K562 (cell line): ENCODE measurements around the gene CHMP2A. TPM values are rescaled to one million over a fixed set of nuclear protein-coding genes. Genes with fewer than 3 reads are reported as not detected.

ENCODE experiments used
- AFF1 ChIP-seq, 2 experiments: fragments of 450-650 bp; IDR thresholded peaks; 2 replicates each; pipeline ENCODE4 v1.6.1; 2018; ENCODE audit warnings: mild to moderate bottlenecking in 2 of 2, low read depth in 1 of 2; ENCODE audit not compliant: partially characterized antibody in 2 of 2
- CREBBP ChIP-seq: IDR thresholded peaks from one replicate; pipeline ENCODE4 v1.6.1; 2012; ENCODE audit warnings: low read depth, mild to moderate bottlenecking, control low read depth, inconsistent platforms, low read length
- ETV1 ChIP-seq: fragments of 450-650 bp; conservative IDR thresholded peaks from 2 replicates; pipeline ENCODE4 v1.6.1; 2016; ENCODE audit warnings: missing genetic modification characterization, control low read depth, low read depth, missing compliant biosample characterization
- OTX1 ChIP-seq: fragments of 450-650 bp; formaldehyde crosslinking; IDR thresholded peaks from 2 replicates; pipeline ENCODE4 v1.4.0; 2022; ENCODE audit warnings: mild to moderate bottlenecking
- PHB ChIP-seq: fragments of 250-450 bp; sonication (Bioruptor Pico); IDR thresholded peaks from 2 replicates; pipeline ENCODE4 v1.5.0; 2021
- REST ChIP-seq, 2 experiments: fragments of 450-650 bp; formaldehyde crosslinking in 1 of 2; IDR thresholded peaks; 2 replicates each; pipeline versions ENCODE4 v1.4.0 to v1.6.1; 2014 to 2020; ENCODE audit warnings: mild to moderate bottlenecking in 2 of 2, borderline replicate concordance in 1 of 2, low read depth in 1 of 2
- SMC3 ChIP-seq: conservative IDR thresholded peaks from 2 replicates; pipeline ENCODE4 v1.6.1; 2011; ENCODE audit warnings: low read depth, low read length, improper control_type of control experiment; ENCODE audit not compliant: insufficient read depth
- THAP12 ChIP-seq: fragments of 250-450 bp; sonication (Bioruptor Pico); IDR thresholded peaks from 2 replicates; pipeline ENCODE4 v1.9.0; 2021; ENCODE audit warnings: mild to moderate bottlenecking, inconsistent platforms
- TSC22D4 ChIP-seq: fragments of 450-650 bp; IDR thresholded peaks from 2 replicates; pipeline ENCODE4 v1.6.1; 2016; ENCODE audit warnings: missing genetic modification characterization, missing biosample characterization, control low read depth
- ZC3H4 ChIP-seq: sonication (generic); formaldehyde crosslinking; IDR thresholded peaks from 2 replicates; pipeline ENCODE4 v1.9.0; 2021; ENCODE audit warnings: missing genetic modification reagents, borderline replicate concordance
- ZNF133 ChIP-seq: fragments of 250-450 bp; sonication (Bioruptor Pico); IDR thresholded peaks from 2 replicates; pipeline ENCODE4 v1.4.0; 2020; ENCODE audit warnings: mild to moderate bottlenecking
- ZNF583 ChIP-seq: fragments of 250-450 bp; sonication (Bioruptor Pico); IDR thresholded peaks from 2 replicates; pipeline ENCODE4 v1.4.0; 2020
- polyA plus RNA-seq, 8 experiments: library from polyadenylated mRNA; depleted of rRNA in 4 of 8; stranded (reverse) in 5 of 8; unstranded in 3 of 8; fragments of >200 nt; fragmentation: Nextera tagmentation in 2 of 8; fragmentation: Illumina TruSeq in 1 of 8; extraction: Ambion mirVana in 2 of 8; extraction: Trizol in 1 of 8; gene quantifications; 2 replicates each; pipeline versions ENCODE4 v1.2.1 to v1.2.3, GENCODE V29; 2011 to 2014; ENCODE audit warnings: inconsistent platforms in 1 of 8, missing spikeins in 1 of 8
- total RNA-seq, 7 experiments: library from RNA; depleted of rRNA in 6 of 7; stranded (reverse); fragments of >200 nt in 6 of 7; fragmentation: Illumina TruSeq in 2 of 7; extraction: Trizol in 2 of 7; gene quantifications; 2 replicates each; pipeline versions ENCODE4 v1.2.1 to v1.2.3, GENCODE V29; 2011 to 2021; ENCODE audit warnings: low replicate concordance in 1 of 7

CHMP2A gene
- total and polyA plus RNA-seq, 9 of the 15 experiments (the other 6 are each of a cell fraction or from before 2014, with no cell fraction given), result 57.6 to 159 (median 87.2) TPM

GRCh38 chr19:58572026-58572817, 17.3 kb upstream of the CHMP2A start (continued):
- no peak for TF ChIP-seq AFF1 (IDR thresholded peaks at IDR 0.05; ENCODE audit: low read depth in 1 of 2, partially characterized antibody in 2 of 2)
- no peak for TF ChIP-seq REST (IDR thresholded peaks at IDR 0.05; ENCODE audit: borderline replicate concordance)
- TF ChIP-seq REST (CRISPR knock-in tag; IDR thresholded peaks at IDR 0.05; ENCODE audit: low read depth), result no peak
- 0 out of 2 replicates have a peak, but pooled peaks have one; percentile 16 for TF ChIP-seq OTX1 (CRISPR knock-in tag)
- no peak for TF ChIP-seq PHB (CRISPR knock-in tag)
- TF ChIP-seq TSC22D4 (tag), result no peak
- TF ChIP-seq ETV1 (tag), result no peak
- TF ChIP-seq THAP12 (CRISPR knock-in tag), result no peak
- 0 out of 2 replicates have a peak, but pooled peaks have one; percentile 68 for TF ChIP-seq ZNF583
- no peak for TF ChIP-seq SMC3
- TF ChIP-seq ZNF133, result no peak
- peak; percentile 19 for TF ChIP-seq CREBBP
- no peak for TF ChIP-seq ZC3H4 (CRISPR knock-in tag)
